Liver (tissue), 9 donors: Measurements from ENCODE around the gene CLEC4G. TPM values are rescaled to one million over a fixed set of nuclear protein-coding genes. Genes with fewer than 3 reads are reported as not detected.

ENCODE experiments used
- DNase-seq: peaks from one replicate; pipeline ENCODE4 v3.0.0-alpha.2; 2017; ENCODE audit warnings: low spot score
- H3K27ac ChIP-seq, 2 donors: one replicate each; pipeline ENCODE4 v1.7.0; 2013; ENCODE audit warnings: inconsistent platforms in 2 of 2, low read length in 2 of 2, control low read depth in 1 of 2, low read depth in 1 of 2, mild to moderate bottlenecking in 1 of 2
- H3K27me3 ChIP-seq, 4 donors: one replicate each; pipeline versions ENCODE4 v1.6.1 to v1.7.0; 2013; ENCODE audit warnings: low read length in 3 of 4, inconsistent platforms in 1 of 4, mild to moderate bottlenecking in 1 of 4, moderate library complexity in 1 of 4; ENCODE audit not compliant: control insufficient read depth in 4 of 4, insufficient read depth in 4 of 4
- H3K36me3 ChIP-seq, 4 donors: one replicate each; pipeline versions ENCODE4 v1.6.1 to v1.7.0; 2013; ENCODE audit warnings: low read length in 3 of 4, mild to moderate bottlenecking in 3 of 4, low read depth in 1 of 4, moderate library complexity in 1 of 4; ENCODE audit not compliant: control insufficient read depth in 4 of 4, insufficient read depth in 3 of 4
- H3K4me1 ChIP-seq, 4 donors: one replicate each; pipeline versions ENCODE4 v1.6.1 to v1.7.0; 2013; ENCODE audit warnings: low read length in 3 of 4, mild to moderate bottlenecking in 3 of 4, moderate library complexity in 1 of 4; ENCODE audit not compliant: control insufficient read depth in 4 of 4, insufficient read depth in 4 of 4
- H3K4me3 ChIP-seq, 3 donors: one replicate each; pipeline versions ENCODE4 v1.6.1 to v1.7.0; 2013; ENCODE audit warnings: low read length in 3 of 3, control low read depth in 1 of 3, low read depth in 1 of 3, mild to moderate bottlenecking in 1 of 3
- H3K9ac ChIP-seq, 2 donors: one replicate each; pipeline ENCODE4 v1.7.0; 2013; ENCODE audit warnings: low read length in 2 of 2, mild to moderate bottlenecking in 2 of 2, moderate library complexity in 2 of 2, control low read depth in 1 of 2, low read depth in 1 of 2
- H3K9me3 ChIP-seq, 4 donors: one replicate each; pipeline versions ENCODE4 v1.6.1 to v1.7.0; 2013; ENCODE audit warnings: low read length in 3 of 4; ENCODE audit not compliant: control insufficient read depth in 4 of 4
- ATF3 ChIP-seq: IDR thresholded peaks from 2 replicates; pipeline ENCODE4 v1.6.1; 2016; ENCODE audit warnings: antibody characterized with exemption
- CTCF ChIP-seq: fragments of 150-350 bp; IDR thresholded peaks from 2 replicates; pipeline ENCODE4 v1.5.1; 2017; ENCODE audit warnings: improper control_type of control experiment, low read depth, low read length; ENCODE audit not compliant: missing input control
- FOXA1 ChIP-seq: IDR thresholded peaks from 2 replicates; pipeline ENCODE4 v1.6.1; 2016; ENCODE audit warnings: antibody characterized with exemption
- FOXA2 ChIP-seq: IDR thresholded peaks from 2 replicates; pipeline ENCODE4 v1.6.1; 2016; ENCODE audit warnings: antibody characterized with exemption
- HNF4A ChIP-seq, 2 donors: conservative IDR thresholded peaks; 2 replicates each; pipeline ENCODE4 v1.6.1; 2016; ENCODE audit warnings: antibody characterized with exemption in 2 of 2, mild to moderate bottlenecking in 2 of 2
- HNF4G ChIP-seq: IDR thresholded peaks from 2 replicates; pipeline ENCODE4 v1.6.1; 2016; ENCODE audit warnings: antibody characterized with exemption
- JUND ChIP-seq, 2 donors: IDR thresholded peaks; 2 replicates each; pipeline ENCODE4 v1.6.1; 2016; ENCODE audit warnings: antibody characterized with exemption in 2 of 2
- MAX ChIP-seq: IDR thresholded peaks from 2 replicates; pipeline ENCODE4 v1.6.1; 2016; ENCODE audit warnings: antibody characterized with exemption
- RAD21 ChIP-seq, 2 donors: IDR thresholded peaks; 2 replicates each; pipeline ENCODE4 v1.6.1; 2016; ENCODE audit warnings: antibody characterized with exemption in 2 of 2, mild to moderate bottlenecking in 2 of 2
- REST ChIP-seq: IDR thresholded peaks from 2 replicates; pipeline ENCODE4 v1.6.1; 2016; ENCODE audit warnings: antibody characterized with exemption, mild to moderate bottlenecking
- SP1 ChIP-seq: IDR thresholded peaks from 2 replicates; pipeline ENCODE4 v1.6.1; 2018; ENCODE audit warnings: antibody characterized with exemption, mild to moderate bottlenecking
- ZBTB33 ChIP-seq: IDR thresholded peaks from 2 replicates; pipeline ENCODE4 v1.6.1; 2016; ENCODE audit warnings: antibody characterized with exemption
- WGBS: extraction: QIAGEN DNeasy Blood & Tissue Kit; methylation state at CpG from one replicate; pipeline ENCODE4 v1.1.7; 2013; 5-methylcytosine and 5-hydroxymethylcytosine counted together
- polyA plus RNA-seq, 2 donors: library from polyadenylated mRNA; stranded (reverse) in 1 of 2; unstranded in 1 of 2; fragments of 200-250 nt in 1 of 2; fragments of >200 nt in 1 of 2; fragmentation: Nextera tagmentation in 1 of 2; extraction: Ambion mirVana in 1 of 2; gene quantifications; one replicate each; pipeline versions ENCODE4 v1.2.1 to v1.2.3, GENCODE V29; 2013 to 2015
- total RNA-seq, 2 donors: library from RNA; depleted of rRNA; stranded (reverse); fragments of >200 nt; gene quantifications; one replicate each; pipeline ENCODE4 v1.2.3, GENCODE V29; 2014
- donor health status: healthy.
- donor health status: healthy.
- donor health status: healthy.
- donor health status: healthy.
- donor health status: healthy.

The CLEC4G gene
- total and polyA plus RNA-seq, 4 donors = 7.7 to 69.0 (median 45.6) TPM

- no peak overlapping the region for H3K4me3 ChIP-seq
- DNase-seq = no peak
- no peaks in the 10 kb centered on the region for H3K4me1 ChIP-seq
- no peak overlapping the region for H3K27ac ChIP-seq
- H3K9ac ChIP-seq = no peak overlapping the region
- H3K27me3 ChIP-seq = peaks cover 0 to 4% (median 0%) of the 10 kb centered on the region in 4 donors
- no peak for TF ChIP-seq ZBTB33
- H3K9me3 ChIP-seq = no peaks in the 10 kb centered on the region
- WGBS = 39% methylated on average over 4 of the region's 4 CpGs
- H3K36me3 ChIP-seq = no peaks in the 10 kb centered on the region
Measured at GRCh38 chr19:7694499-7694898, 37.4 kb downstream of the CLEC4G start.

GRCh38 chr19:7692417-7693088 is 39.4 kb downstream of the CLEC4G start:
- peaks cover 0 to 2% (median 0%) of the 10 kb centered on the region in 4 donors for H3K27me3 ChIP-seq
- H3K9me3 ChIP-seq = no peaks in the 10 kb centered on the region
- H3K36me3 ChIP-seq = no peaks in the 10 kb centered on the region
- TF ChIP-seq MAX = no peak
- TF ChIP-seq CTCF = no peak
- no peak for TF ChIP-seq FOXA1
- no peak for TF ChIP-seq HNF4A (conservative IDR thresholded peaks at IDR 0.05)
- no peak for TF ChIP-seq JUND (IDR thresholded peaks at IDR 0.05)
- no peak for TF ChIP-seq RAD21 (IDR thresholded peaks at IDR 0.05)
- no peak for TF ChIP-seq HNF4G
- no peak for TF ChIP-seq ATF3
- no peak for TF ChIP-seq FOXA2
- no peak for TF ChIP-seq REST
- TF ChIP-seq SP1 = no peak
- no peak overlapping the region for H3K9ac ChIP-seq
- no peak overlapping the region for H3K27ac ChIP-seq
- WGBS = 86% methylated on average over 13 of the region's 13 CpGs
- H3K4me3 ChIP-seq = no peak overlapping the region
- no peaks in the 10 kb centered on the region for H3K4me1 ChIP-seq
- no peak for DNase-seq
